ENCODE measurements around the gene UNC5A.

DNA sequence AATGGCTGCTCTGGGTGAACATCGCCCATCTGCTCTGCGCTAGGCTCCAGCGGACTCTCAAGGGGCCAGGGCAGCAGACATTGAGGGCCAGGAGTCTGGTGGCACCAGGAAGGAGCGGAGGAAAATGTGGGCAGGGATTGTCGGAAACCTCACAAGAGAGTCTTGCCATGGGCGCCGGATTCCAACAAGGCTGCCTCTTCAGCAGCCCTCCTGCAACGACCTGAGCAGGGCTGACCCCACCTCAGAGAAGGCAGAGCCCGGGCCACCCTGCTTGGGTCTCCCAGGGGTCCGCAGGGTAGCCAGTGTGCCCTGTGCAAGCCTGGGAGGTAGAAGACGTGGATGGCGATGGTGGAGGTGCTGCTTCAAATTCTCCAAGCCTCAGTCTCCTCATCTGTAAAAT is 11.4 kb upstream of the UNC5A start:
- TF ChIP-seq, protein P1, sequence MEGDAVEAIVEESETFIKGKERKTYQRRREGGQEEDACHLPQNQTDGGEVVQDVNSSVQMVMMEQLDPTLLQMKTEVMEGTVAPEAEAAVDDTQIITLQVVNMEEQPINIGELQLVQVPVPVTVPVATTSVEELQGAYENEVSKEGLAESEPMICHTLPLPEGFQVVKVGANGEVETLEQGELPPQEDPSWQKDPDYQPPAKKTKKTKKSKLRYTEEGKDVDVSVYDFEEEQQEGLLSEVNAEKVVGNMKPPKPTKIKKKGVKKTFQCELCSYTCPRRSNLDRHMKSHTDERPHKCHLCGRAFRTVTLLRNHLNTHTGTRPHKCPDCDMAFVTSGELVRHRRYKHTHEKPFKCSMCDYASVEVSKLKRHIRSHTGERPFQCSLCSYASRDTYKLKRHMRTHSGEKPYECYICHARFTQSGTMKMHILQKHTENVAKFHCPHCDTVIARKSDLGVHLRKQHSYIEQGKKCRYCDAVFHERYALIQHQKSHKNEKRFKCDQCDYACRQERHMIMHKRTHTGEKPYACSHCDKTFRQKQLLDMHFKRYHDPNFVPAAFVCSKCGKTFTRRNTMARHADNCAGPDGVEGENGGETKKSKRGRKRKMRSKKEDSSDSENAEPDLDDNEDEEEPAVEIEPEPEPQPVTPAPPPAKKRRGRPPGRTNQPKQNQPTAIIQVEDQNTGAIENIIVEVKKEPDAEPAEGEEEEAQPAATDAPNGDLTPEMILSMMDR (IDR thresholded peaks at IDR 0.05), result no peak
- no peak for TF ChIP-seq POLR2A (IDR thresholded peaks at IDR 0.05)

Measured in testis (tissue), 2 donors.